HG03469 (cell line): ENCODE measurements around the gene TMBIM6.
"Not testable (repeated sequence)": the region's sequence is repeated elsewhere in the genome, so short reads cannot be mapped to it uniquely, and the experiment has no call there.

Source experiments
- ATAC-seq: cut with Tn5 transposase; IDR thresholded peaks from one replicate; pipeline ENCODE4 v1.9.1; 2021; ENCODE audit warnings: mild to moderate bottlenecking, moderate library complexity, moderate number of reproducible peaks; ENCODE audit not compliant: unreplicated experiment

Gene TMBIM6

DNA sequence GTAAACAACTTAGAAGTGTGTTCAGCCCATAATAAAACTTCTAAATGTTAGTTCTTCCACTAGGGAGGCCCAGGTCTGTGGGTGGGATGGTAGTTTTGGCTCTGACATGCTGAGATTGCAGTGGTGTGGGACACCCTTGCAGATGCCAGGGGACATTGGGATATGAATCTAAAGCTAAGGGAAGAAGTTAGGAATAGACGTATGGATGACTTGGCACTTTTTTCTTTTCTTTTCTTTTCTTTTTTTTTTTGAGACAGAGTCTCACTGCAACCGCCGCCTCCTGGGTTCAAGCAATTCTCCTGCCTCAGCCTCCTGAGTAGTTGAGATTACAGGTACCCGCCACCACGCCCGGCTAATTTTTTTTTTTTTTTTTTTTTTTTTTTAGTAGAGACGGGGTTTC, 31.7 kb downstream of the TMBIM6 start:
- not testable (repeated sequence) for ATAC-seq

DNA sequence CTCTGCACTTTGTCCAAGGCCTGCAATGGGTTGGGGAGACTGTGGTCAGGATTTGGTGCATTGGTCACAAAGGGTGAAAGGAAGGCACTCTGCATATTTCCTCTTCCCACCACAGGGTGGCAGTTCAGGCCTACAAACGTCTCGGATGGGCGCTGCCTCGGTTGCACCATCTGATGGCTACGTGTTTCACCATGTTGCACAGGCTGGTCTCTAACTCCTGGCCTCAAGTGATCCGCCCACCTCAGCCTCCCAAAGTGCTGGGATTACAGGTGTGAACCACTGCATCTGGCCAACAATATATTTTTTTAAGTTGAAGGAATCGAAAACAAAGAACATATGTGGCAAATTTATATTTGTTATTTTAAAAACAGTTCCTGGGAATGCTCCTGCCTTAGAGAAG, 35.1 kb downstream of the TMBIM6 start:
- no peak for ATAC-seq

DNA sequence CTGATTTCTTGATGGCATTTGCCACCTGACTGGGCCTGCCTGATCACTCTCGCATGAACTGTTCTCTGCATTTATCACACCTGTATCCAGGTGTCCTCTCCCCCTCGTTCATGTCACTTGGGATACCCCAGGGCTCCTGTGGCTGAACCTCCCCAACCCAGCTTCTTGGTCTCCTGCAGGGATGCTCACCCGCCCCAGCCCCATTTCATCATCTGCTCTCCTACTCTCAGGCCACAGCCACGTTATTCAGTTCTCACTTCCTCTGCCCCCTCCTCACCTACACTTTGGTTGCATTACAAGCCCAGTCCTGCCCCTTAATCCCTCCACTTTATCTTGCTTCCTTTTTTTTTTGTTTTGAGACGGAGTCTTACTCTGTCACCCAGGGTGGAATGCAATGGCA, 35.5 kb downstream of the TMBIM6 start:
- no peak for ATAC-seq

DNA sequence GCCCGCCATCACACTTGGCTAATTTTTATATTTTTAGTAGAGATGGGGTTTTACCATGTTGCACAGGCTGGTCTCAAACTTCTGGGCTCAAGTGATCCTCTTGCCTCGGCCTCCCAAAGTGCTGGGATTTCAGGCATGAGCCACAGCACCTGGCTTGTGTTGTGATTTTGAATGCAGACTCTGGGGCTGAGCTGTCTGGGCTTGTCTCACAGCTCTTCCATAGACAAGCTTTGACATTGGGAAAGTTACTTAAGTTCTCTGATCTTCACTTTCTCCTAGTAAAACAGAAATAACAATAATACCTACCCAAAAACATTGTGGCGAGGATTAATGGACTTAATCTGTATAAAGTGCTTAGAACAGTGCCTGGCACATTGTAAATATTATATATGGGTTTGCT, 36.0 kb downstream of the TMBIM6 start:
- ATAC-seq: no peak

DNA sequence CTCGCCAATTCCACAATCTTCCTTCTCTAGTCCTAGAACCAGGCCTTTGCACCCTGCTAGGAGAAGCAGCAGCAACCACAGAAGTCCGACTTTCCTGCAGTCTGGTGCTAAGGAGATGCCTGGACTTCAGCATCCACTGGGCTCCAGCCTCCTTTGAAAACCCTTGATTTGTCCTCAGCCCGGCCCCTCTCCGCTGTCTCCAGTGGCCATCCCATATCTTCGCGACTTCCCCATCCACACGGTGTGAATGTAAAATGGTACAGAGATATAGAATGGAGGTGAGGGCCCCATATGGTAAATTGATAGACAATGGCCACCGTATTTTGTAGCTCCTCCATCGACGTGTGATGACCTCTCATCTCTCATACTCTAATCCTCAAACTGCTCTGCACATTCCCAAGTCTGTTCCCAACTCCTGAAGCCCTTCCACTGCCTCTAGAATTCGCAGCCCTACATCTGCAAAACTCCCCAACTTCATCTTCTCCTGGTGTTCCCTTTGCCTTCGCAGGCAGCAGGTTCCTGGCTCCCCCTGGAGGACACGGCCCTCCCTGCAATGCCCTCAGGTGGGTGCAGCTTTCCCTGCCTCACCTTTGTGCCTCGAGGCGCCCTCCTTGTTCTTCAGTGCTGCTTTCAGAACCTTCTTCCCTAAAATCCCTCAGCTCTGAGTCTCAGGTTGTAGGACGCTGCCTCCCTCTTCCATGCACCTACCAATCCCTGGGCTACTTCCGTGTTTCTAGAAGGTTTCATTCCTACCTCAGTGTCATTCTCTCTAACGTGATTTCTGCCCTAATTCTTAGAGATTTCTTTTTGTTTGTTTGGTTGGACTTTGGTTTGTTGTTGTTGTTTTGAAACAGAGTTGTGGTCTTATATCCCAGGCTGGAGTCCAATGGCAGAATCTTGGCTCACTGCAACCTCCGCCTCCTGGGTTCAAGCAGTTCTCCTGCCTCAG, 36.7 kb downstream of the TMBIM6 start:
- ATAC-seq: no peak

DNA sequence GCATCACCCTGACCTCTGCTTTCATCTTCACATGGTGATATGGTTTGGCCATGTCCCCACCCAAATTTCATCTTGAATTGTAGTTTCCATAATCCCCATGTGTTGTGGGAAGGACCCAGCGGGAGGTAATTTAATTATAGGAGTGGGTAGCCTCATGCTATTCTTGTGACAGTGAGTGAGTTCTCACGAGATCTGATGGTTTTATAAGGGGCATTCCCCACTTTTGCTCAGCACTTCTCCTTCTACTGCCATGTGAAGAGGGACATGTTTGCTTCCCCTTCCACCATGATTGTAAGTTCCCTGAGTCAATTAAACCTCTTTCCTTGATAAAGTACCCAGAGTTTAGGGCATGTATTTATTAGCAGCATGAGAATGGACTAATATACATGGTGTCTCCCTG, 38.2 kb downstream of the TMBIM6 start:
- no peak for ATAC-seq

DNA sequence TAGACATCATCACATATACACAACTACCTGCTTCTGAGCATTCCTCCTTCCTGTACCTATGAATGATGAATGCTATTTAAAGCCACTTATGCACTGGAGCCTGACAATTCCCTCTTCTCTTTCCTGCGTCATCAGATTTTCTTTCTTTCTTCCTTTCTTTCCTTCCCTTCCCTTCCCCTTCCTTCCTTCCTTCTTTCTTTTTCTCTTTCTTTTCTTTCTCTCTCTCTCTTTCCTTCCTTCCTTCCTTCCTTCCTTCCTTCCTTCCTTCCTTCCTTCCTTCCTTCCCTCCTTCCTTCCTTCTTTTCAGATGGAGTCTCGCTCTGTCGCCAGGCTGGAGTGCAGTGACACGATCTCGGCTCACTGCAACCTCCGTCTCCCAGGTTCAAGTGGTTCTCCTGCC, 39.6 kb downstream of the TMBIM6 start:
- ATAC-seq: not testable (repeated sequence)

DNA sequence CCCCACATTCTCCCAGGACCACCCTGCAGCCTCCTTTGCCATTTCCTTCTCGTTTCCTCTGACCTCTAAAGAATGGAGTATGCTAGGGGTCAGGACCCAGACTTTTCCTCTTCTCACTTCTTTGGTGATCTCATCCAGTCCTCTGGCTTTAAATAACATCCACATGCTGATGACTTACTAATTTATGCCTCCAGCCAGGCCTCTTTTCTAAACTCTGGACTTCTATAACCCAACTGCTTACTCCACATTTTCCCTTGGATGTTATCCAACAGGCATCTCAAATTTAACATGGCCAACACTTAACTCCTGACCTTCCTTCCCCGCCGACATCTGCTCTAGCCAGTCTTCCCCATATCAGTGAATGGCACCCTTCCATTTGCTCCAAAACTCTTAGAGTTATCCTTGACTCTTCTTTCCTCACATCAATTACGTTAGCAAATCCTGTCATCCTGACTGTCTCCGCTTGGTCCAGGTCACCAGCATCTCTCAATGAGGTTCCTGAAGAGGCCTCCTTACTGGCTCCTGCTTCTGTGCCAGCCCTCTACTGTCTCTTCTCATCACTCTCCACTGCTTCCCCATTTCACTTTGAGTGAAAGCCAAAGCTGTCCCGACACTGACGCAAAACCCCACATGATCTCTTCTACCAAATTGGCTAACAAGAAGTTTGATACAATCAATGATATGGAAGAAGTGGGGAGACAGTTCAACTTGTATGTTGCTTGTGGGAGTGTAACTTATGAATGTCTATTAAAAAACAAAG, 42.7 kb downstream of the TMBIM6 start:
- no peak for ATAC-seq

DNA sequence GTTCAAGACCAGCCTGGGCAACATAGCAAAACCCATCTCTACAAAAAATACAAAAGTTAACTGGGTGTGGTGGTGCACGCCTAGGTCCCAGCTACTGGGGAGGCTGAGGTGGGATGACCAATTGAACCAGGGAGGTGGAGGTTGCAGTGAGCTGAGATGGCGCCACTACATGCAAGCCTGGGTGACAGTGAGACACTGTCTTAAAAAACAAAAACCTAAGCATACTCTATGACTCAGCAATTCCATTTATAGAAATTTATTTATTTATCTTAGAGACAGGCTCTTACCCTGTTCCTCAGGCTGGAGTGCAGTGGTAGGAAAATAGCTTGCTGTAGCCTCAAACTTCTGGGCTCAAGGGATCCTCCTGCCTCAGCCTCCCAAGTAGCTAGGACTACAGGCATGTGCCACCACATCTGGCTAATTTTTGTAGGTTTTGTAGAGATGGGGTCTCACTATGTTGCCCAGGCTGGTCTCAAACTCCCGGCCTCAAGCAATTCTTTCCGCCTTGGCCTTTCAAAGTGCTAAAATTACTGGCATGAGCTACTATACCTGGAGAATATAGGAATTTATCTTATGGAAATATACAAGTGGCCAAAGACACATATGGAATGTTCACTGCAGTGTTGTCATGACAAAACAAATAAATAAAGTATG, 43.5 kb downstream of the TMBIM6 start:
- no peak for ATAC-seq

DNA sequence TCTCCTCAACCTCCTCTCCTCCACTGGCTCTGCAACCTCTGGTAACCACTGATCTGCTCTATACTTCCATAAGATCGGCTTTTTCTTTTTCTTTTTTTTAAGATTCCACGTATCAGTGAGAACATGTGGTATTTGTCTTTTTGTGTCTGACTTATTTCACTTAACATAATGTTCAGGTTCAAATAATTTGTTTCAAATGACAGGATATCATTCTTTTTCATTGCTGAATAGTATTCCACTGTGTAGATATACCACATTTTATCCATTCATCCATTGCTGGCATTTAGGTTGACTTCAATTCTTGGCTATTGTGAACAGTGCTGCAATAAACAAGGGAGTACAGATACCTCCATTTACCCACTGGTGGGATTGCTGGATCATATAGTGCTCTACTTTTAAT, 46.3 kb downstream of the TMBIM6 start:
- no peak for ATAC-seq

DNA sequence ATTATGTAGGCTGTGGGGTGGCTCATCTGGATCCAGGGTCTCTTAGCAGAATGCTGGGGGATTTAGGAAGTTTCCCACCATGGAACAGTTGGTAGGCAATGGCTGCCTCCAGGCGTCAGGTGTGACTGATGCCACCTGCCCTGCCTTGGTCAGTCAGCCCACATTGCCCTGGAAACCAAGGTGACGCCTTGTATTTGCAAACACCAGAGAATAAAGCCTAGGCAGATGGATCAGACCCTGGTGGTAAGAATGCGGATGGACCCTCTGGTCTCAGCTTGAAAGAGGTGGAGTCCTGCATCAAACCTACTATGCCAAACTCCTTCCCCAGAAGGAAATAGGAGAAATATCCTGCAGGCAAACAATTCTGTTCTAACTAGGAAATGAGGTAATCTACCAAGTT, 48.6 kb downstream of the TMBIM6 start:
- ATAC-seq: no peak

DNA sequence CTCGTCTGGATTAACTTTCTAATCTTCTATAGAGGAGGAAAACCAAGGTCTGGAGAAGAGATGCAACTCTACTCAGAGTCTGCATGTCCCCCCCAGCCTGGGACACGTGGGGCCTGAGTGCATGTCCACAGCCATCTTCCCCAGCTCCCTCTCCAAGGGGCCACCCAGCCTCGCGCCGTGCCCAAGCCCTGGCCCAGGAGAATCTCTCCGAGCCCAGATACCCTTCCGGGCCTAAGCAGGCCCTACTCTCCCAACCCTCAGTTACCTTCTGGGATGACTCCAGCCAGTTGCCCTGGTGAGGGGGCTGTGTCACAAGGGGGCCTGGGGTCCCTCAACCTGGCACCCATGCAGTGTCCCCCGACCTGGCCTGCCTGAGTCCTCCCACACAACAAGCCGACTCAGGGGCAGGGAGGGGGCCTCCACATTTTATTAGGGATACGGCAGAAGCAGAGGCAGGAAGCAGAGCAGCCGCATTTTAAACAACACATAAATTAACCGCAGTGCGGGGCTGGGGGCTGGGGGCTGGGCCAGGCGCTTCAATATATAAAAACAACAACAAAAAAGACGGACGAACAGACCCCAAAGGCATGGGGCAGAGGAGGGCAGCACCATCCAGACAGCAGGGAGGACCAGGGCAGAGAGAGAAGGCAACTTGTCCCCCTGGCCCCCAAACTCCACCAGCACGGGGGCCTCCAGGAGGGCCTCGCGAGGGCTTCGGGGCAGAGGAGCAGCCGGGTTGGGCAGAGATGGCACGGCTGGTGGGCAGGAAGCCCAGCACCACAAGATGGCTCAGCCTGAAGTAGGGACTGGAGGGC, 49.6 kb downstream of the TMBIM6 start:
- no peak for ATAC-seq

DNA sequence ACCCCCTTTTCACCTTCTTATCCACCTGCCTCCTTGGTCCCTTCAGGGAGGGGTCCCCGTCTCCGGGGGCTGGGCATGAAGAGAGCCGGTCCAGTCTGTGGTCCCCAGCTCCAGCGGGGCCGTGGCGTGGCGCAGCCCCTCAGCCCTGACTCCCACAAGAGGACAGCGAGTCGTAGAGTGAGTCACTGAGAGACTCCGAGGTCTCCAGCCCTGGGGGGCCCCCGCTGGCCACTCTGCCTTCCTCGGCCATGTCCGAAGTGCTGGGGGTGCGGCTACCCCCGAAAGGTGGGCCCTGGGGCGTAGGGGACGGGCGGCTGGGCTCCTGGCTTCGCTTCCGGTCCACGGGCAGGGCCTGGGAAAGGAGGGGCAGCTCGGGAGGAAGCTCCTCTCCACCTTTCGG, 50.3 kb downstream of the TMBIM6 start:
- no peak for ATAC-seq

DNA sequence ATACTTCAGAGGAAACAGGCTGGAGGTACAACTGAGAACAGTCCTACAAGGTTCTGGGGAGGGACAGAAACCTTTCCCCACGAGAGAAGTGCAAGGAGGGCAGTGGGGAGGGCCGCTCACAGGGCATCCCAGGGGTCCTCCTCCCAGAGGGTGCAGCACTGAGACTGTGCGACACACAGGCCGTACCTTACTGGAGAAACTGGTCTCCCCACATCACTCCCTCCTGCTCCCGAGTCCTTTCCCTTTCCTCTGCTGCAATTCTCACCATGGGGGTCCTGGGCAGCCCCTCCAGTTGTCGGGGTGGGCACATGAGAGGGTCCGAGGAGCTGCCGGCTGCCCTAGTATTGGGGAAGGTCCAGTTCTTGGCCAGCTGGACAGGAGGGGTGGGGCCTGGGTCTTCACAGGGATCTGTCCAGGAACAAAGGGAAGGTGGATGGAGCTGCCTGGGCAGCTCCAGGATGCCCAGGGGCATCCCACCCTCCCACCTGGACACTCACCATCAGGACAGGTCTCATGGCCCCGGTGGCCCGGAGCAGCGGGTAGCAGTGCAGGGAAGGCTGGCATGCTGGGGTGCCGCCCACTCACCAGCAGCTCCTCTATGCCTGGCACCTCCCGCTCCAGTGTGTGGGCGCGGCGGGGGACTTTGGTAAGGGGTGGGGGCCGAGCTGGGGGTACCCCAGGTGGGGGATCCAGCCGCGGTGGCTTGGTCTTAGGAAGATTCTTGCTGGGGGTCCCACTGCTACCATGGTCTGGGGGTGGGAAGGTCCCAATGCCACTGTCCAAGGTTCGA, 51.0 kb downstream of the TMBIM6 start:
- ATAC-seq: no peak

DNA sequence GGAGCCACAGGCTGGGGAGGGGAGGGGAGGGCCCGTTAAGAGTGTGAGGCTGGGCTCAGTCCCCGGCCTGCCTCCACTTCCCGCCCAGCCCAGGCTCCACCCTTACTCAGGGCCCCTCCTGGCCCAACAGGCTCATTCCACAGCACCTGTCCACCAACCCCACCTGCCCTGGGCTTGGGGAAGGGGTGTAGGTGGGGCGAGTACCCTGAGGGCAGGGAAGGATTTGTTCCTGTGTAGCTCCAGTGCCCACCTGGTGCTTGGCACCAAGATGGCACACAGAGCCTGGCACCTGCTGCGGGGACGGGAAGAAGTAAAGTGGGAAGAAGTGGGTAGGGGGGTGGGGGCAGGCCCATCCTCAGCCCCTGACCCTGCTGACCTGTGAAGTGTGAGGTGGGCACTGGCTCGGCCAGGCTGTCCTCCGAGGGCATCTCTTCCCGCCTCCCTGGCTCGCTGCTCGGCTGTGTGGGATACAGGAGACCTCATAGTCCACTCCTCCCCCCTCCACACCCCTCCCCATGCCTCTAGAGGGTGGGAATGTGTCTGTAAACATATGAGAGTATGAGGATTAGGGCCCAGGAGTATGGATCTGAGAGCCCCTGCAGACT, 51.7 kb downstream of the TMBIM6 start:
- no peak for ATAC-seq

DNA sequence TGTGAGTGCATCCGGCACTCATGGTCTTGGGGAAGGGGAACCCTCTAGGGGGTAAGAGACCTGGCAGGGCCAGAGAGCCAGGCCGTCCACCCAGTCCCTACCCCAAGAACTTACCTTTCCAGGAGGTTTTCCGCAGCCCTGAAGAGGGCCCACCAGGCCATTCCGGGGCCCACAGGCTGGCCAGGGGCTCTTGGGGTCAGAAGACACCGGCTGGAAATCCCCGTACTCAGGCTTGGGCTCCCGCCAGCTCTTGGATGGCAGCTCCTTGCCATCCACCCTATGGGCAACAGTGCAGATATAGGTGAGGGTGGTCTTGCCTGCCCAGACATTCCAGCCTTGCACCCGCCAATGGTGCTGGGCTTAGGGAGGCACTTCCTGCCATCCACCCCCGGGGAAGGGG, 52.3 kb downstream of the TMBIM6 start:
- no peak for ATAC-seq

DNA sequence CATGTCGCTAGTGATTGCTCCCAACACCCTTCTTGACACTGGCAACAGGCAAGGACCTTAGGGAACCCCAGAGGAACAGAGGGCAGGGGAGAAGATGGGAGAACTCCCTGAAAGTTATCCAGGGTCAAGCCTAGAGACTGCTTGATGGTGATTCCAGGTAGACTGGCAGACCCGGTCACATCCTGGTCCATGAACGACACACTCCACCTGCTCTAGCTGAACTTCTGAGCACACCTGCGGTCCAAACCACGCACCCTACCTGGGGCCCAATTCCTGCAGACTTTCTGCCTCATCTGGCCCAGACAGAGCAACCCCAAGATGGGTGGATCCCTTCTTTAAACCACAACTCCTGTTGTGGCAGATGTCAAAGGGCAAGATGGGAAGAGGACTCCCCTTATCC, 52.7 kb downstream of the TMBIM6 start:
- no peak for ATAC-seq

DNA sequence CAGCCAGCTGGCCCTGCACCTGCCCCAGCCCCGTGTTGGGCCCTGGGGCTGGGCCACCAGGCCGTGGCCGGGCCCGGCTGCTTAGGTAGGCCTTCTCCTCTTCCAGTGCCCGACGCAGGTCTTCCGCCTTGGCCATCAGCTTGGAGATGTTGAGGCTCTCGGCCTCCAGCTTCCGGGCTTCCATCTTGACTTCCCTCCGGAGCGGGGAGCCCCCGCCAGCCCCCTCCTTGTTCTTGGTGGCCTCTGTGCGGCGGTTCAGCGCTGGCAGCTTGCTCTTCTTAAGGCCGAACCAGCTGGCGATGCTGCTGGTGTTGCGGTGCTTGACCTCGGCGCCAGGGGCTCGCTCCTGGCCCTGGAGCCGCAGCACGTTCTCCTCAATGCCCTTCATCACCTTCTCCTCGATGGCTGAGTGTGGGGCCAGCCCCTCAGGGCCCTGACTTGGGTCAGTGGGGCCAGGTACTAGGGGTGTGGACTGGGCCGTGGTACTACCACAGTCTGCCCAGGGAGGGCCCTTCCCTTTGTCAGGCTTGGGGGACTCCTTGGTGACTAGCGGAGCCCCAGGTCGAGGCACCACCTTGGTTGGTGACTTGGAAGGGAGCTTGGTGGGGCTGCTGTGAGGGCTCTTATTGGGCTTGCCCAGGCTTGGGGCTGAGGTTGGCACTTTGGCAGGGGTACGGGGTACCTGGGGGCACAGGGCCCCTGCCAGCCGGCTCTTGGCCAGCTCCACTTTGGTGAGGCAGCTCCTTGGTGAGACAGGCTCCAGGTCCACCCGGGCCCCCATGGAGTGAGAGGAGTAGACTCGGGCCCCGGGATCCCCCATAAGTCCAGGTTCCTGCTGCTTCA, 53.7 kb downstream of the TMBIM6 start:
- no peak for ATAC-seq

DNA sequence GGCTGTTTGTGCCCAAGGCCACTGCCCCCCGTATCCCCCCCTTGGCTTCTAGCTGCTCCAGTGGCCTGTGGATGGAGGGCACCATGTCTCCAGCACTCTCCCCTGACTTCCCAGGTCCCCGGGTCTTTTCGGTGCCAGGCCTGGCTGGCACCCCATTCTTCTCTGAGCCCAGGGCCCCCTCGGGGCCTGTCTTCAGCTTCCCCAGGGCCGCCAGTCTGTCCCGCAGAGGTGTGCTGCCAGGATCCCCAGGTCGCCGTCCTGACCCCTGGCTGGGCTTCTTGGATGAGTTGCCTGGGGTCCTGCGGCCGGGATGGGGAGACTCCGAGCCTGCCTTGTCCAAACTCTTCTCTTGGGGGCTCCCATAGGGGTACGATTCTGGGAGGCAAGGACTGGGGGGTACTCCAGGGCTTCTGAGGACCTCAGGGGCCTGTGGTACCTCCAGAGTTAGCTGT, 54.3 kb downstream of the TMBIM6 start:
- ATAC-seq: no peak
